PFSK-1 (cell line): ENCODE measurements around the gene MRPS16.

Experiments
- FOXP2 ChIP-seq: optimal IDR thresholded peaks from 2 replicates; pipeline ENCODE3; 2011; ENCODE audit warnings: borderline replicate concordance, control low read depth, inconsistent platforms; ENCODE audit not compliant: insufficient read depth; ENCODE audit errors: extremely low read length, extremely low read depth
- POLR2AphosphoS5 ChIP-seq: IDR thresholded peaks from 2 replicates; pipeline ENCODE4 v1.6.1; 2012; ENCODE audit warnings: low read depth, mild to moderate bottlenecking, control low read depth, low read length, moderate library complexity
- REST ChIP-seq, 2 experiments: IDR thresholded peaks; 2 replicates each; pipeline versions ENCODE4 v1.6.1 to v1.8.0; 2011 to 2012; ENCODE audit warnings: low read depth in 2 of 2, low read length in 2 of 2, control low read depth in 1 of 2, inconsistent platforms in 1 of 2, mild to moderate bottlenecking in 1 of 2, moderate library complexity in 1 of 2; ENCODE audit not compliant: insufficient read depth in 1 of 2
- SIN3A ChIP-seq: IDR thresholded peaks from 2 replicates; pipeline ENCODE4 v1.6.1; 2012; ENCODE audit warnings: mild to moderate bottlenecking, low read length, moderate library complexity, borderline replicate concordance; ENCODE audit not compliant: insufficient read depth
- TAF1 ChIP-seq: IDR thresholded peaks from 2 replicates; pipeline ENCODE4 v1.6.1; 2012; ENCODE audit warnings: low read length, control low read depth, borderline replicate concordance; ENCODE audit not compliant: insufficient read depth

Gene MRPS16

DNA sequence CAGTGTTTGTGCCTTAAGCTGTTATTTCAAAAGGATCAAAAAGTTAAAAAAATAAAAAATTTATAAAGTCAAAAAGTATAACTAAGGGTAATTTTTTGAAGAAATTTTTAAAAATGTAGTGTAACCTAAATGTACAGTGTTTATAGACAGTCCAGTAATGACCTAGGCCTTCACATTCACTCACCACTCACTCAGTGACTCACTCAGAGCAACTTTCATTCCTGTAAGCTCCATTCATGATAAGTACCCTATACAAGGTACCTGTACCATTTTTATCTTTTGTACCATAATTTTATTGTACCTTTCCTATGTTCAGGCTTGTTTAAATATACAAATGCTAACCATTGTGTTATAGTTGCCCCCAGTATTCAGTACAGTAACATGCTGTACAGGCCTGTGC lies 26.9 kb downstream of the MRPS16 start:
- TF ChIP-seq FOXP2 = no peak
- no peak for TF ChIP-seq TAF1
- no peak for TF ChIP-seq REST (IDR thresholded peaks at IDR 0.05; ENCODE audit: insufficient read depth in 1 of 2, low read depth in 2 of 2, low read length in 2 of 2)
- TF ChIP-seq SIN3A = no peak
- no peak for TF ChIP-seq POLR2AphosphoS5

DNA sequence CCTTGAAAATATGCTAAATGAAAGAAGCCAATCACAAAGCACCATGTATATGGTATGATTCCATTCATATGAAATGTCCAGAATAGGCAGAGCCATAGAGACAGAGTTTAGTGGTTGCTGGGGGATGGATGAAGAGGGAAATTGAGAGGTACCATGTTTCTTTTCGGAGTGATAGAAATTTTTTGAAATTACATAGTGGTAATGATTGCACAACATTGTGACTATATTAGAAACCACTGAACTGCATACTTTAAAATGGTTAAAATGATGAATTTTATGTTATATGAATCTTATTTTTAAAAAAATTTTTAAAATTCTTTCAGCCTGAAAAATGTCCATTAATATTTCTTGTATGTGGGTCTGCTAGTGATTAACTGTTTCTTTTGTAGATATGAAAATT lies 31.5 kb downstream of the MRPS16 start:
- TF ChIP-seq FOXP2 = no peak
- no peak for TF ChIP-seq SIN3A
- no peak for TF ChIP-seq POLR2AphosphoS5
- no peak for TF ChIP-seq TAF1
- no peak for TF ChIP-seq REST (IDR thresholded peaks at IDR 0.05; ENCODE audit: insufficient read depth in 1 of 2, low read depth in 2 of 2, low read length in 2 of 2)

DNA sequence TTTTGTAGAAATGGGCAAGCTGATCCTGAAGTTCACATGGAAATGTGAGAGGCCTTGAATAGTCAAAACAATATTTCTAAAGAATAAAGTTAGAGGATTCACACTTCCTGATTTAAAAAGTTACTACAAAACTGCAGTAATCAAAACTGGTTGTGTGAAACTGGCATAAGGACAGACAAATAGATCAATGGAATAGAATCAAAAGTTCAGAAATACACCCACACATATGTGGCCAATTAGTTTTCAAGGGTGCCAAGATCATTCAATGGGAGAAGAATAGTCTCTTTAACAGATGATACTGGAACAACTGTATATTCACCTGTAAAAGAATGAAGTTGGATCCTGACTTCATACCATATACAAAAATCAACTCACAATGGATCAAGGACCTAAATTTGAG lies 33.1 kb downstream of the MRPS16 start:
- TF ChIP-seq SIN3A (no peak), REST (IDR thresholded peaks at IDR 0.05; ENCODE audit: insufficient read depth in 1 of 2, low read depth in 2 of 2, low read length in 2 of 2) (no peak)

DNA sequence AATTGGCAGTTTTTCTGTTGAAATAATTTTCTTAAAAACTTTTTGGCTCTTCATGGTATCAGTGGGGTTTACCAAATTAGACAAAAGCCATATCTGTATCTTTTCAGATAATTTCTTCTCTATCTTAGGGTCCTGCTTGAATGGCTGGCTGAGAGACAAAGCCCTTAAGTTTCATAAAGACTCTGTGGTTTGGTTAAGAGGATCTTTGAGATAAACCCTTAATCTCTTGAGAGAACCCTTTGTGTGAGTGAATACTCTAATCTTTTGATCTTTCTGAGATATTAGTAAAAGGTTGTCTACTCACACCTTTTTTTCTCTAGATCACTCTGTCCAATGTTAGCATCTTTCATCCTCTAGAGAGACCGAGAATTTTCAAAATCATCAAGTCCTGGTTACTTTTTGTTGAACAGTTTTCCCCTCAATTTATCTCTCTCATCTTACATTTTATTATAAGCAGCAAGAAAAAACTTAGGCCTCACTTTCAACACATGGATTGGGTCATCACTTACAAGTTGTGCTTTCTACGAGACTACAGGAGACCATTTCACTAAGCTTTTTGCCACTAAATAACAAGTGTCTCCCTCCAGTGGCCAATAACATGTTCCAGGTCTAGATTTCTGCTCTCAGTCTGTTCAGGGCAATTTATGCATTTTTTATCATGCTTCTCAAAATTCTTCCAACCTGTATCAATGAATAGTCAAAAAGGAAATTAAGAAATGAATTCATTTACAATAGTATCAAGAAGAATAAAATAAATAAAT lies 33.8 kb downstream of the MRPS16 start:
- TF ChIP-seq TAF1 (no peak), FOXP2 (no peak)

- TF ChIP-seq TAF1 (no peak), FOXP2 (no peak), REST (IDR thresholded peaks at IDR 0.05; ENCODE audit: insufficient read depth in 1 of 2, low read depth in 2 of 2, low read length in 2 of 2) (no peak), POLR2AphosphoS5 (no peak), SIN3A (no peak)
Measured at GRCh38 chr10:73217628-73218027, 34.8 kb downstream of the MRPS16 start.
